GM18870 (cell line): ENCODE measurements around the gene ASPM.

Experiments used
- ATAC-seq: cut with Tn5 transposase; IDR thresholded peaks from one replicate; pipeline ENCODE4 v1.9.1; 2021; ENCODE audit warnings: moderate library complexity; ENCODE audit not compliant: unreplicated experiment

Gene ASPM

GRCh38 chr1:197146101-197147095 is at the start of gene ASPM:
Gene ASPM (minus strand): TSS chr1:197146669. CDS start chr1:197146437, 232 bp downstream.
- peak; percentile 95 for ATAC-seq

GRCh38 chr1:197195100-197195499 is 48.6 kb upstream of the ASPM start:
- no peak for ATAC-seq

- no peak for ATAC-seq
These were observed 37.7 kb upstream of the ASPM start for GRCh38 chr1:197184190-197184589.

GRCh38 chr1:197183195-197183748 is 36.8 kb upstream of the ASPM start:
- ATAC-seq, result no peak

- ATAC-seq, result no peak
These were observed 36.2 kb upstream of the ASPM start for GRCh38 chr1:197182716-197183115.

GRCh38 chr1:197181982-197182381 is 35.5 kb upstream of the ASPM start:
- ATAC-seq, result peak; percentile 51

GRCh38 chr1:197180252-197180878 is 33.9 kb upstream of the ASPM start:
- ATAC-seq, result peak; percentile 60

- ATAC-seq, result peak; percentile 76
These were observed 32.5 kb upstream of the ASPM start for GRCh38 chr1:197178998-197179397.

- no peak for ATAC-seq
These were observed 28.3 kb upstream of the ASPM start for GRCh38 chr1:197174818-197175217.

- ATAC-seq, result no peak
These were observed 27.4 kb upstream of the ASPM start for GRCh38 chr1:197173571-197174507.

- ATAC-seq, result no peak
These were observed 25.1 kb upstream of the ASPM start for GRCh38 chr1:197171531-197171930.

- ATAC-seq, result no peak
These were observed 24.1 kb upstream of the ASPM start for GRCh38 chr1:197170538-197170937.

GRCh38 chr1:197159461-197159860 is 13.0 kb upstream of the ASPM start:
- ATAC-seq, result no peak

GRCh38 chr1:197156692-197157091 is 10.2 kb upstream of the ASPM start:
- ATAC-seq, result no peak

GRCh38 chr1:197152662-197153061 is 6.2 kb upstream of the ASPM start:
- no peak for ATAC-seq

- no peak for ATAC-seq
These were observed 4.7 kb upstream of the ASPM start for GRCh38 chr1:197151185-197151584.

GRCh38 chr1:197150336-197151005 is 4.0 kb upstream of the ASPM start:
- no peak for ATAC-seq

- ATAC-seq, result no peak
These were observed 2.9 kb upstream of the ASPM start for GRCh38 chr1:197149340-197149739.

GRCh38 chr1:197145446-197146024 is 934 bp downstream of the ASPM start:
- no peak for ATAC-seq
